RCC 7860 (cell line): ENCODE results near the gene OPRL1.
"Not testable (repeated sequence)": the region's sequence is repeated elsewhere in the genome, so short reads cannot be mapped to it uniquely, and the experiment has no call there.

Experiments used
- DNase-seq: peaks from one replicate; pipeline ENCODE4 v3.0.0-alpha.2; 2015; ENCODE audit warnings: low spot score
- FAIRE-seq: peaks from 2 replicates; lab custom pipeline; 2012; peaks lifted over from hg19 to GRCh38; lab: Jason Lieb, UNC

The OPRL1 gene

DNA sequence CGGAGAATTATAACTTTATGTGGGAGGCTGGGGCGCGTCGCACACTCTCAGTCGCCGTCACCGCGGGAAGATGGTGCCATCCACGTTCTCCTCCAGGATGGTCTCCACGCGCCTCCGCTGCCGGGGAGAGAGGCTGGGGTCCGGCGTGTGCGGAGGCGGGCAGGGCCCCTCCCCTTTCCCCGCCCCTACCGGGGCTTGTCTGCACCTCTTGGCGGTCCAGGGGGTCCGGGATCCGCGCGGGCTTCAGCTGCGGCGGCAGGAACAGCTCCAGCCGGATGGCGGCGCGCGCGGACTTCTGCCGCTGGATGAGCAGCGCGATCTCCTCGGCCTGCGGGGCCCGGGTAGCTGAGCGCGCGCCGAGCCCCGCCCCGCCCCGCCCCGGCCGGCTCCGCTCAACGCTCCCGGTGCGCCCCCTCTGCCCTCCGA lies 3.5 kb downstream of the OPRL1 start:
- DNase-seq (no peak), FAIRE-seq (no peak)

DNA sequence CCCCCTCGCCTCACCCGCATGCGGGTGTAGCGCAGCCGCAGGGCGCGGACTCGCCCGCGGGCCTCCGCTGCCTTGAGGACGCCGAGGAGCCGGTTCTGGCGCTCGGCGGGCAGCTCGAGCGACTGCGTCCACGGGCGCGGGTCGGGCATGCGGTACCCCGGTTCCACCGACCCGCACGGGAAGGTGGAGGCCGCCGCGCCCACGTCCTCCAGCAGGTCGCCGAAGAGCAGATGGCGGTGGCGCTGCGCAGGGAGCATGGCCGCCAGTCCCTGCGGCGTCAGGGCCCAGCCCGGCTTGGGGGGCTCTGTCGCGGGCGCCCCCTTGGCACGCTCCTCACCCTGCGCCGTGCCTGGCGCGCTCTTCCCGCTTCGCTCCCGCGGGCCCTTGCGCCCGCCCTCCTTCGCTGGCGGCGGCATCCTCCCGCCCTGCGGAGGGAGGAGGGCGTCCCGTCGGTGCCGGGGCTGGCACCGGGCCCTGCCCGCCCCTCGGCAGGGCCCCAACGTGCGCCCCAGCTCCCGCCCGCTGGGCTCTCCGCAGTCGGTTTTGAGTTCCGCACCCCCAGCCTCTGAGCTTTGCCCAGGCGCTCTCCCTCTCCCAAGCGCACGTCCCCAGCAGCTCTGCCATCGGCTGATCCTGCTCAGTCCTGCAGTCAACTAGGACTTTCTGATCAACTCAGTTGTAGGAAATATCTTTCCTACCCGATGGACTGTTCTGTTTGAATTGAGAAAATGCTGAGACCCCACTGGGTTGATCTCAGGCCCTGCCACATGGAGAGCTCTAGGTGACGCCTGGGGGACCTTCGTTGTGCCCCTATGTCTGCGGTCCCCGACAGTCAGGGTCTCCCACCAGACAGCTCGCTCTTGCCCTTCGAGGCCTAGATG lies 4.2 kb downstream of the OPRL1 start, which contains the start of gene LKAAEAR1:
Gene LKAAEAR1, minus strand, starts transcription at position 595 of the 881 bp plus-strand sequence. Its CDS starts 179 bp downstream, at position 416.
- FAIRE-seq, result no peak

GRCh38 chr20:64084685-64085152 lies 4.8 kb downstream of the OPRL1 start:
- no peak for FAIRE-seq
- DNase-seq, result no peak

More for the DNA sequence above, 4.2 kb downstream of the OPRL1 start, which contains the start of gene LKAAEAR1:
- DNase-seq, result no peak

DNA sequence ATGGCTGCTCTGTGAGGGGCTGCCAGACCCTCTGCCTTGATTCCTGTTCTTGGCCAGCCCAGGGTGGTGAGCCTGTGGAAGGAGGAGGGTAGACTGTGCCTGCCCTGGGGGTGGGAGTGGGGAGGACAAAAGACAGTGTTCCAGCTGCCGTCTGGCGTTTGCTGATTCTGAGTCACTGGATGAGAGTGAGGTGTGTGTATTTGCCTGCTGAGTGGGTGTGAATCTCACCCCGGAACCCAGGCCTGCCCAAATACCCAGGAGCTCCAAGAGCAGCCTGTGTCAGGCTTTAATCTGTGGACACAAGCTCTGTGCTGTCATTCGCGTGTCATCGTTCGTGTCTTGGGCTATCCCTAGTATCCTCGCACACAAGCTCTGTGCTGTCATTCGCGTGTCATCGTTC lies 6.9 kb downstream of the OPRL1 start:
- FAIRE-seq (no peak), DNase-seq (no peak)

GRCh38 chr20:64087226-64087825 lies 7.4 kb downstream of the OPRL1 start:
- not testable (repeated sequence) for DNase-seq, FAIRE-seq

- FAIRE-seq, result not testable (repeated sequence)
These were observed 8.7 kb downstream of the OPRL1 start for GRCh38 chr20:64088586-64088985.

DNA sequence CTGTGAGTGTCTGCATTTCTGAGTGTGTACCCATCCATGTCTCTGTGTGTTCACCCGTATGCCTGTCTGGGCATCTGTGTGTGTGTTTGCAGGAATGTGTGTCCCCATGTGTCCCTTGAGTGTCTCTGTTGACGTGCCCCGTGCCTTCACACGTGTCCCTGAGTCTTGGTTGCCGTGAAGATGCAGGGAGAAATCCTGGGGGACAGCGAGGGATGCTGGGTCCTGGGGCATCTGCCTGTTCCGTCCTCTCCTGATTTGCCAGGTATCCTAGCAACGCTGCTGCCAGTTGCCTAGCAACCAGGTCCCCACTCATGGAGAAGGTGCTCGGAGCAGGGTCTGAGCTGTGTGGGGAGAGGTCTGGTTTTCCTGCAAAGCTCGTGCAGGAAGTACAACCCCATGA lies 10.3 kb downstream of the OPRL1 start:
- DNase-seq, result no peak
- FAIRE-seq, result no peak

More at GRCh38 chr20:64088586-64088985, 8.7 kb downstream of the OPRL1 start:
- DNase-seq, result not testable (repeated sequence)

DNA sequence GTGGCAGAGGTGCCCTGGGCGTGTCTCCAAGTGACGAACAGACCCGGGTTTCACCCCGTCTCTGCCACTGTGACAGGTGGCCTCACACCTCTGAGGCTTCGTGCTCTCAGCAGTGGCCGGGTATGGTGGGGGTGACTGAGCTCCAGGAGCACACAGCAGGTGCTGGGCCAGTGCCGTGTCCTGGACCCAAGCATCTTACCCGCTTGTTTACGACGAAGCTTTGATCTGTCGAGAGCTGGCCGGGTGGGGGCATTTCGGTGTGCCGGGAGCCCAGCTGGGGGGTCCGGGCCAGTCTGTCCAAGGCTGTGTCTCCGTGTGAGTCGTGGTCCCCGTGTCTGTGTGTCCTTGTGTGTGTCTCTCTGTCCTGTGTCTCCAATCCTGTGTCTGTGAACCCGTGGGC lies 11.5 kb downstream of the OPRL1 start:
- no peak for FAIRE-seq
- no peak for DNase-seq

- FAIRE-seq (no peak), DNase-seq (no peak)
These were observed 11.9 kb downstream of the OPRL1 start for GRCh38 chr20:64091770-64092169.

GRCh38 chr20:64092258-64093012 lies 12.6 kb downstream of the OPRL1 start:
- DNase-seq (no peak), FAIRE-seq (no peak)

DNA sequence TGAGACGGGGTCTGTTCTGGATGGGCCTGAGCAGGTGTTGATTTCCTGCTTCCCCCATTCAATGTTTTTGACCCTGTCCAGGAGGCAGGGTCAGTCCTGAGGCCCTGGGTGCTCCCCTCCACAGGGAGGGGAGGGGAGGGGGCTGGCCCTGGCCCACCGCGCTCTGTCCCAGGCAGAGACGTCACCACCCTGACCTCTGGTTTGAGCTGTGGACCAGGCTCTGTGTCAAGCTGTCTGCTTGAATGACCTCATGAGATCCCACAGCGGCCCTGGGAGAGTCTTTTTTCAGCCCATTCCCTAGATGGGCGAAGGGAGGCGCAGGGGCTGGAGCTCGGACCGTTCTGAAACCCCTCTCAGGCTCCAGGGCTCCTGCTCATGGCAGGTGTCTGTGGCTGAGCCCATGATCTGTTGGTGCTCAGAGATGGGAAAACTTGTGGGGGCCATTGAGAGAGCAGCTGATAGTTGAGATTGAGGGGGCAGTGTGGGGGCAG lies 13.2 kb downstream of the OPRL1 start:
- DNase-seq, result no peak
- FAIRE-seq, result no peak

DNA sequence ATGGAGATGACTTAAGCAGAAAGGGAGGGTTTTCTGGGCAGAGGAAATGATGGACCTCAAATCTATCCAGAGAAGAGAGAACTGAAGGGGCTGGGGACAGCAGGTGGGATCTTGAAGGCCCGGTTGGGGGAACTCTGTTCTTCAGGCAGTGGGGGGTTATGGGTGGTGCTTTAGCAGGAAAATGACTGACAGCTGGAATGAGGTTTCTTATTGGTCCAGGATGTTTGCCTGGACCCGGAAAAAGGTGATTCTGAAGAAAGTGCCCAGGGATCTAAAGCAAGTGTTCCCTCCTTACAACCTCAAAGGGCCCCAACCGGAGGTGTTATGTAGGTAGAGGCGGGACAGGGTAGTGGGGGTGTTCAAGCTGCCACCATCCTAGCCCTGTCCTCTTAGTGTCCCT lies 15.6 kb downstream of the OPRL1 start:
- DNase-seq (no peak), FAIRE-seq (no peak)

GRCh38 chr20:64095927-64096326 lies 16.0 kb downstream of the OPRL1 start:
- DNase-seq (no peak), FAIRE-seq (no peak)

GRCh38 chr20:64096535-64096934 lies 16.7 kb downstream of the OPRL1 start:
- DNase-seq (no peak), FAIRE-seq (no peak)

GRCh38 chr20:64098471-64099013 lies 18.7 kb downstream of the OPRL1 start:
- DNase-seq, result no peak
- FAIRE-seq, result no peak

- DNase-seq, result no peak
- FAIRE-seq, result no peak
These were observed 19.4 kb downstream of the OPRL1 start for GRCh38 chr20:64099086-64099786.

DNA sequence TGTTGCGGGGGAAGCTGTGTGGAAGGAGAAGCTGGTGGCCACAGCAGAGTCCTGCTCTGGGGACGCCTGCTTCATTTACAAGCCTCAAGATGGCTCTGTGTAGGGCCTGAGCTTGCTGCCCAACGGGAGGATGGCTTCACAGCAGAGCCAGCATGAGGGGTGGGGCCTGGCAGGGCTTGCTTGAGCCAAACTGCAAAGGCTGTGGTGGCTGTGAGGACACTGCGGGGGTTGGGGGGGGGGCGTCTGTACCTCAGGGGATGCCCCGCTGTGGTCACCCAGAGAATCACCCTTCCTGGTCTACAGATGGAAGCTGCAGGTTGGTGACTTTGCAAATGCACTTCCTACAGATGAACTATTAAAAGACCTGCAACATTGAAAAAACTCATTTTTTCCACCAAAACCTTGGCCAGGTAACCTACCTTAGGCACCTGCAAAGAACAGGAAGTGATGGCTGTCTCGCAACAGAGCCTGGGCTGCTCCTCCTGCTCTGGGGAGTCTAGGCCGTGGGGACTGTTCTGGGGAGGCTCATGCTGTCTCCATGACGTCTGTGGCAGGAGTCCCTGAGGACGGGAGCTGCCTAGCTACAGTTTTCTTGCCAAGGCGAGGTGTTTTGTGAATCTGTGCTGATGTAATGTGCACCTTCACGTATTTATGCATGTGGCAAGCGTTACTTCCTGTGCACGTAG lies 20.1 kb downstream of the OPRL1 start:
- FAIRE-seq, result no peak
- no peak for DNase-seq

DNA sequence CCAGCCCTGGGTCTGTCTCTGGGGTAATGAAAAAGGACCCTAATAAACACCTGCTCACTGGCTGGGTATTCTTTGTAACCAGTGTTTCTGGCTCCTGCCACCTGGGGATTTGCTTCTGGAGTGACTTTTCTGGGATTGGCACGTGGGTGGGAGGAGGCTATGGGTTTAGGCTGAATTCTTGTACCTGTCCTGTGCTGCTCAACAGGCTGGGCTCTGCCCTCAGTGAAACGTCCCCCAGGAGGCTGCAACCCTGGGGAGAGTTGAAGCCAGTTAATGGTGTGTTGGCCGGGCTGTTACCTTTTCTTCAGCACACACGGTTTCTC lies 20.6 kb downstream of the OPRL1 start:
- no peak for FAIRE-seq
- no peak for DNase-seq

GRCh38 chr20:64100946-64101688 lies 21.2 kb downstream of the OPRL1 start:
- DNase-seq (no peak), FAIRE-seq (no peak)
